PC-3 (cell line): ENCODE data around the gene HMHB1. TPM values are rescaled to one million over a fixed set of nuclear protein-coding genes. Genes with fewer than 3 reads are reported as not detected.

Source experiments
- ATAC-seq: fragments of 200-7000 bp; cut with Tn5 transposase; 2 replicates; pipeline ENCODE4 v1.9.1; 2020; ENCODE audit warnings: mild to moderate bottlenecking, moderate library complexity
- BruUV-seq: library from RNA; stranded (reverse); fragments of 400-500 nt; replicated peaks from 2 replicates; lab custom pipeline; 2021; lab: Mats Ljungman, UMichigan
- CTCF ChIA-PET: fragments of 300-600 bp; sonication (Branson Sonifier 250); formaldehyde crosslinking; loops from one replicate; lab custom pipeline; 2022; ENCODE audit warnings: antibody characterized with exemption; lab: Charles Lee
- POLR2A ChIA-PET: fragments of 300-600 bp; sonication (Branson Sonifier 250); formaldehyde crosslinking; loops from one replicate; lab custom pipeline; 2022; ENCODE audit warnings: antibody characterized with exemption; ENCODE audit not compliant: unreplicated experiment; lab: Charles Lee
- DNase-seq: peaks from one replicate; pipeline ENCODE4 v3.0.0-alpha.2; 2015
- H2AFZ ChIP-seq: fragments of 300-600 bp; sonication (generic); 2 replicates; pipeline ENCODE4 v1.6.0; 2016; ENCODE audit warnings: antibody characterized with exemption, low read length
- H3F3A ChIP-seq: fragments of 300-600 bp; sonication (generic); one replicate; pipeline ENCODE4 v1.6.0; 2017; ENCODE audit warnings: antibody characterized with exemption, low read length, control low read depth, mild to moderate bottlenecking; ENCODE audit not compliant: unreplicated experiment
- H3K27ac ChIP-seq: fragments of 300-600 bp; sonication (generic); 2 replicates; pipeline ENCODE4 v1.5.1; 2016; ENCODE audit warnings: mild to moderate bottlenecking, low read length
- H3K27me3 ChIP-seq: fragments of 300-600 bp; sonication (generic); 2 replicates; pipeline ENCODE4 v1.6.1; 2016; ENCODE audit warnings: low read length, mixed read lengths
- H3K36me3 ChIP-seq: fragments of 300-600 bp; sonication (generic); 2 replicates; pipeline ENCODE4 v1.6.1; 2016; ENCODE audit warnings: low read depth, mixed run types, low read length, mixed read lengths
- H3K4me1 ChIP-seq: fragments of 300-600 bp; sonication (generic); 2 replicates; pipeline ENCODE4 v1.5.1; 2016; ENCODE audit warnings: low read length; ENCODE audit not compliant: insufficient read depth
- H3K4me2 ChIP-seq: fragments of 300-600 bp; sonication (generic); 2 replicates; pipeline ENCODE4 v1.6.0; 2016; ENCODE audit warnings: low read length
- H3K4me3 ChIP-seq: fragments of 300-600 bp; sonication (generic); 2 replicates; pipeline ENCODE4 v1.5.1; 2016; ENCODE audit warnings: mild to moderate bottlenecking, low read length, mixed read lengths
- H3K79me2 ChIP-seq: fragments of 300-600 bp; sonication (generic); 2 replicates; pipeline ENCODE4 v1.6.1; 2017; ENCODE audit warnings: low read length, mixed read lengths
- H3K9ac ChIP-seq: fragments of 300-600 bp; sonication (generic); 2 replicates; pipeline ENCODE4 v1.6.0; 2016; ENCODE audit warnings: mild to moderate bottlenecking, low read length
- H3K9me2 ChIP-seq: fragments of 300-600 bp; sonication (generic); replicated peaks from 2 replicates; pipeline ENCODE4 v1.6.1; 2016; ENCODE audit warnings: mixed run types, low read length, mixed read lengths
- H3K9me3 ChIP-seq: fragments of 300-600 bp; sonication (generic); 2 replicates; pipeline ENCODE4 v1.6.1; 2016; ENCODE audit warnings: low read length, mixed read lengths
- H4K20me1 ChIP-seq: fragments of 300-600 bp; sonication (generic); 2 replicates; pipeline ENCODE4 v1.6.1; 2016; ENCODE audit warnings: low read length, mixed read lengths
- CTCF ChIP-seq: fragments of 300-600 bp; sonication (generic); conservative IDR thresholded peaks from 2 replicates; pipeline ENCODE4 v1.5.1; 2017; ENCODE audit warnings: antibody characterized with exemption, low read depth, mild to moderate bottlenecking, low read length
- EZH2 ChIP-seq: fragments of 300-600 bp; sonication (generic); IDR thresholded peaks from one replicate; pipeline ENCODE4 v1.6.1; 2017; ENCODE audit warnings: antibody characterized with exemption, mild to moderate bottlenecking, low read length; ENCODE audit not compliant: unreplicated experiment
- EZH2phosphoT487 ChIP-seq: fragments of 300-600 bp; sonication (generic); IDR thresholded peaks from 2 replicates; pipeline ENCODE4 v1.6.1; 2018; ENCODE audit warnings: mild to moderate bottlenecking, antibody characterized with exemption, low read length, borderline replicate concordance
- intact Hi-C: fragments of 100-400 bp; cut with micrococcal nuclease; formaldehyde crosslinking; loops from 2 replicates; pipeline ENCODE4 v1.9.0; 2023
- total RNA-seq: library from RNA; depleted of rRNA; stranded (reverse); fragments of >200 nt; gene quantifications from 2 replicates; pipeline ENCODE4 v1.2.3, GENCODE V29; 2014

Gene HMHB1
- total RNA-seq, 1 experiment from 2014 or later, result not detected

GRCh38 chr5:143862271-143862670 lies 50.3 kb downstream of the HMHB1 start:
- ChIA-PET CTCF (no interaction called here), POLR2A (no interaction called here)
- TF ChIP-seq CTCF (no peak), EZH2phosphoT487 (no peak), EZH2 (no peak)
- H4K20me1 ChIP-seq, result no peaks in the 10 kb centered on the region
- no peaks in the 10 kb centered on the region for H3K9me3 ChIP-seq
- H3K79me2 ChIP-seq, result no peaks in the 10 kb centered on the region
- H3K27ac ChIP-seq, result no peak overlapping the region
- no peak overlapping the region for H2AFZ ChIP-seq
- no TSS peak for BruUV-seq
- intact Hi-C loops, result no loop called here
- DNase-seq (no peak), ATAC-seq (no peak)
- H3K27me3 ChIP-seq, result no peaks in the 10 kb centered on the region
- no peak overlapping the region for H3K9ac ChIP-seq
- H3K4me1 ChIP-seq, result no peaks in the 10 kb centered on the region
- H3F3A ChIP-seq, result no peaks in the 10 kb centered on the region
- no peaks in the 10 kb centered on the region for H3K36me3 ChIP-seq
- no peak overlapping the region for H3K4me3 ChIP-seq
- no peak overlapping the region for H3K4me2 ChIP-seq
- no peaks in the 10 kb centered on the region for H3K9me2 ChIP-seq

- CTCF ChIA-PET, result no interaction called here
- Histone ChIP-seq H3K36me3 (no peaks in the 10 kb centered on the region), H3K4me3 (no peak overlapping the region), H3K9ac (no peak overlapping the region), H3K9me3 (no peaks in the 10 kb centered on the region), H3F3A (no peaks in the 10 kb centered on the region), H3K4me1 (peaks cover 4% of the 10 kb centered on the region; the same call in 1 of the 2 replicates), H2AFZ (no peak overlapping the region), H3K27me3 (no peaks in the 10 kb centered on the region), H3K79me2 (no peaks in the 10 kb centered on the region), H3K9me2 (no peaks in the 10 kb centered on the region), H4K20me1 (no peaks in the 10 kb centered on the region), H3K4me2 (no peak overlapping the region), H3K27ac (no peak overlapping the region)
- TF ChIP-seq CTCF (no peak), EZH2phosphoT487 (no peak), EZH2 (no peak)
- intact Hi-C loops, result no loop called here
- POLR2A ChIA-PET, result no interaction called here
- ATAC-seq, result no peak
- BruUV-seq, result no TSS peak
- DNase-seq, result no peak
These were observed 53.6 kb downstream of the HMHB1 start for GRCh38 chr5:143865426-143866025.
